HG03196 (cell line): ENCODE measurements around the gene HTT.
A peak's percentile ranks its signal among the peaks of the same experiment; 100 is the strongest.
"Not testable (repeated sequence)": the region's sequence is repeated elsewhere in the genome, so short reads cannot be mapped to it uniquely, and the experiment has no call there.

Experiments
- ATAC-seq: cut with Tn5 transposase; IDR thresholded peaks from one replicate; pipeline ENCODE4 v1.9.1; 2021; ENCODE audit not compliant: unreplicated experiment

HTT gene

GRCh38 chr4:3077796-3078195 lies 3.3 kb downstream of the HTT start:
- peak; percentile 31 for ATAC-seq

- no peak for ATAC-seq
Observed at GRCh38 chr4:3079694-3080123, 5.2 kb downstream of the HTT start.

- ATAC-seq = no peak
Observed at GRCh38 chr4:3082925-3083515, 8.5 kb downstream of the HTT start.

- ATAC-seq = no peak
Observed at GRCh38 chr4:3083732-3084131, 9.3 kb downstream of the HTT start.

- no peak for ATAC-seq
Observed at GRCh38 chr4:3085948-3086670, 11.6 kb downstream of the HTT start.

GRCh38 chr4:3087115-3087797 lies 12.8 kb downstream of the HTT start:
- no peak for ATAC-seq

GRCh38 chr4:3091464-3091863 lies 17.0 kb downstream of the HTT start:
- no peak for ATAC-seq

GRCh38 chr4:3094701-3095100 lies 20.2 kb downstream of the HTT start:
- not testable (repeated sequence) for ATAC-seq

- ATAC-seq = no peak
Observed at GRCh38 chr4:3096202-3096601, 21.7 kb downstream of the HTT start.

- ATAC-seq = no peak
Observed at GRCh38 chr4:3098346-3098745, 23.9 kb downstream of the HTT start.

- ATAC-seq = peak; percentile 78
Observed at GRCh38 chr4:3106339-3107186, 32.1 kb downstream of the HTT start.

- no peak for ATAC-seq
Observed at GRCh38 chr4:3107271-3107670, 32.8 kb downstream of the HTT start.

GRCh38 chr4:3107691-3108121 lies 33.2 kb downstream of the HTT start:
- ATAC-seq = no peak

GRCh38 chr4:3108211-3108610 lies 33.7 kb downstream of the HTT start:
- no peak for ATAC-seq

GRCh38 chr4:3111461-3111860 lies 37.0 kb downstream of the HTT start:
- ATAC-seq = no peak

GRCh38 chr4:3112201-3112600 lies 37.7 kb downstream of the HTT start:
- ATAC-seq = no peak

GRCh38 chr4:3112609-3113469 lies 38.4 kb downstream of the HTT start:
- ATAC-seq = no peak

GRCh38 chr4:3114377-3114776 lies 39.9 kb downstream of the HTT start:
- ATAC-seq = no peak

GRCh38 chr4:3115637-3116270 lies 41.3 kb downstream of the HTT start:
- ATAC-seq = no peak

- no peak for ATAC-seq
Observed at GRCh38 chr4:3116955-3117354, 42.5 kb downstream of the HTT start.
